Tibial nerve (tissue), 4 donors: ENCODE measurements around the gene PIP5K1C. TPM values are rescaled to one million over a fixed set of nuclear protein-coding genes. Genes with fewer than 3 reads are reported as not detected.

Experiments used
- DNase-seq, 2 donors: peaks; one replicate each; pipeline ENCODE4 v3.0.0-alpha.2; 2019; ENCODE audit warnings: low spot score in 2 of 2
- H3K27ac ChIP-seq, 4 donors: fragments of 200-600 bp; sonication (generic) in 3 of 4; one replicate each; pipeline ENCODE4 v1.5.1; 2017 to 2019; ENCODE audit warnings: mild to moderate bottlenecking in 1 of 4
- H3K27me3 ChIP-seq, 2 donors: fragments of 200-600 bp; sonication (generic) in 1 of 2; one replicate each; pipeline versions ENCODE4 v1.5.1 to v1.6.0; 2017 to 2019
- H3K36me3 ChIP-seq, 3 donors: fragments of 200-600 bp; sonication (generic); one replicate each; pipeline ENCODE4 v1.5.1; 2018 to 2019
- H3K4me1 ChIP-seq, 4 donors: fragments of 200-600 bp; sonication (generic) in 3 of 4; one replicate each; pipeline ENCODE4 v1.5.1; 2017 to 2019
- H3K4me3 ChIP-seq, 4 donors: fragments of 200-600 bp; sonication (generic) in 3 of 4; one replicate each; pipeline ENCODE4 v1.5.1; 2017 to 2019; ENCODE audit warnings: mild to moderate bottlenecking in 1 of 4, moderate library complexity in 1 of 4
- H3K9me3 ChIP-seq, 4 donors: fragments of 200-600 bp; sonication (generic) in 3 of 4; one replicate each; pipeline ENCODE4 v1.5.1; 2017 to 2019
- EP300 ChIP-seq, 2 donors: sonication (generic); formaldehyde crosslinking; IDR thresholded peaks; one replicate each; pipeline ENCODE4 v1.6.1; 2017; ENCODE audit warnings: antibody characterized with exemption in 2 of 2, mild to moderate bottlenecking in 1 of 2
- POLR2A ChIP-seq, 2 donors: fragments of 450-650 bp; IDR thresholded peaks; one replicate each; pipeline ENCODE4 v1.6.1; 2017; ENCODE audit warnings: antibody characterized with exemption in 2 of 2, mild to moderate bottlenecking in 2 of 2, moderate library complexity in 2 of 2
- WGBS, 2 donors: methylation state at CpG; one replicate each; pipeline ENCODE4 v1.1.5; 2018; 5-methylcytosine and 5-hydroxymethylcytosine counted together
- total RNA-seq, 4 donors: library from RNA; depleted of rRNA; stranded (reverse); fragments of >200 nt; gene quantifications; one replicate each; pipeline ENCODE4 v1.1.0, GENCODE V29; 2016
- TF ChIP-seq, protein P1 (sequence below), 5 experiments: fragments of 200-600 bp in 3 of 5; fragments of 450-650 bp in 2 of 5; sonication (generic) in 3 of 5; IDR thresholded peaks; one replicate each; pipeline ENCODE4 v1.5.1; 2016 to 2019; ENCODE audit warnings: antibody characterized with exemption in 5 of 5, mild to moderate bottlenecking in 3 of 5, moderate library complexity in 2 of 5

The PIP5K1C gene
- total RNA-seq, 4 donors from 2014 or later = 23.0 to 37.2 (median 24.9) TPM

DNA sequence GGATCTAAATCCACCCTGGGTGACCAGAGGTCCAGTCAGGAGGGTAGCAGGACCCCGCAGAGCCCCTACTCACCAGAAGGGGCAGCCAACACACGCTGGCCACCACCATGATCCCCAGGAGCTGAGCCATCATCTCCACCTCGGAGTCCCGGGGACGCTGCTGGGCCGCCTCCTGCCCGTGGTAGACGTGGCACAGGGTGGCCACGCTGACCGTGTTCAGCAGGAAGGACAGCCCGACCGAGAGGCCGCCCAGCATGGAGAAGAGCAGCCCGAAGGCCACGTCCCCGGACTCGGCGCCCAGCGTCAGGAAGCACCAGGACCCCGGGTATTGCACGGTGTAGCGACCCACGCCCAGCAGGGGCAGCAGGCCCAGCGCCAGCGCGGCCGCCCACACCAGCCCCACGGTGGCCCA is 100.5 kb downstream of the PIP5K1C start:
- 60 to 92% methylated on average over 1 to 24 of the region's 28 CpGs for WGBS, 2 donors
- peaks cover 0 to 34% (median 0%) of the 10 kb centered on the region in 3 donors for H3K36me3 ChIP-seq
- TF ChIP-seq, protein P1, sequence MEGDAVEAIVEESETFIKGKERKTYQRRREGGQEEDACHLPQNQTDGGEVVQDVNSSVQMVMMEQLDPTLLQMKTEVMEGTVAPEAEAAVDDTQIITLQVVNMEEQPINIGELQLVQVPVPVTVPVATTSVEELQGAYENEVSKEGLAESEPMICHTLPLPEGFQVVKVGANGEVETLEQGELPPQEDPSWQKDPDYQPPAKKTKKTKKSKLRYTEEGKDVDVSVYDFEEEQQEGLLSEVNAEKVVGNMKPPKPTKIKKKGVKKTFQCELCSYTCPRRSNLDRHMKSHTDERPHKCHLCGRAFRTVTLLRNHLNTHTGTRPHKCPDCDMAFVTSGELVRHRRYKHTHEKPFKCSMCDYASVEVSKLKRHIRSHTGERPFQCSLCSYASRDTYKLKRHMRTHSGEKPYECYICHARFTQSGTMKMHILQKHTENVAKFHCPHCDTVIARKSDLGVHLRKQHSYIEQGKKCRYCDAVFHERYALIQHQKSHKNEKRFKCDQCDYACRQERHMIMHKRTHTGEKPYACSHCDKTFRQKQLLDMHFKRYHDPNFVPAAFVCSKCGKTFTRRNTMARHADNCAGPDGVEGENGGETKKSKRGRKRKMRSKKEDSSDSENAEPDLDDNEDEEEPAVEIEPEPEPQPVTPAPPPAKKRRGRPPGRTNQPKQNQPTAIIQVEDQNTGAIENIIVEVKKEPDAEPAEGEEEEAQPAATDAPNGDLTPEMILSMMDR (IDR thresholded peaks at IDR 0.05) = no peak
- TF ChIP-seq EP300 (IDR thresholded peaks at IDR 0.05) (no peak), POLR2A (IDR thresholded peaks at IDR 0.05) (no peak)
- peaks cover 0 to 6% of the 10 kb centered on the region in 2 donors for H3K27me3 ChIP-seq
- no peak overlapping the region for H3K27ac ChIP-seq
- no peak overlapping the region for H3K4me3 ChIP-seq
- DNase-seq = no peak
- H3K9me3 ChIP-seq = no peaks in the 10 kb centered on the region
- H3K4me1 ChIP-seq = peaks cover 0 to 21% (median 9%) of the 10 kb centered on the region in 4 donors

DNA sequence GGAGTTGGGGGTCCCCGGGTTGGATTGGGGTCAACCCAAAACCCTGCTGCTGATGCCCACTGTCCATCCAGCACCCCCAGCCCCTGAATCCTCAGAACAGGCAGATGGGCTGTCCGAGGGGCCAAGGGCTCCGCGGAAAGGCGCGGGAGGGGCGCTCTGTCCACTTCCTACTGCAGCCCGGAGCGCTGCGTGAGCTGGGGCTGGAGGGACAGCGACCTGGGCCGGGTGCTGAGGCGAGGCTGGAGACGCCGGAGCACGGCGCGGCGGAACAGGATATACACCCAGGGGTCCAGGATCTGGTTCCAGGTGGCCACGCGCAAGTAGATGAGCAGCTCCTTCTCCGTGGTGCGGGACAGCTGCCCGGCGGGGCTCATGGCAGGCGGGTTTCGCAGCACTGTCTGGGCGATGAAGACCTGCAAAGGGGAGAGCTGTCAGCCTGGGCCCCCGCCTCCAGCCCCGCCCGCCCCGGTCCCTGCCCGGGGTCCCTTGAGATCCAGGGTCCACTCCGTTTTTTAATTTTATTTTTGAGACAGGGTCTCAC is 104.7 kb downstream of the PIP5K1C start:
- no peak overlapping the region for H3K27ac ChIP-seq
- H3K4me1 ChIP-seq = no peaks in the 10 kb centered on the region
- DNase-seq = no peak
- no peaks in the 10 kb centered on the region for H3K27me3 ChIP-seq
- 71 to 82% methylated on average over 19 to 24 of the region's 34 CpGs for WGBS, 2 donors
- peaks cover 0 to 43% (median 0%) of the 10 kb centered on the region in 3 donors for H3K36me3 ChIP-seq
- no peak overlapping the region for H3K4me3 ChIP-seq
- TF ChIP-seq EP300 (IDR thresholded peaks at IDR 0.05) (no peak), POLR2A (IDR thresholded peaks at IDR 0.05) (no peak)
- TF ChIP-seq, protein P1 (IDR thresholded peaks at IDR 0.05) = no peak
- H3K9me3 ChIP-seq = no peaks in the 10 kb centered on the region

DNA sequence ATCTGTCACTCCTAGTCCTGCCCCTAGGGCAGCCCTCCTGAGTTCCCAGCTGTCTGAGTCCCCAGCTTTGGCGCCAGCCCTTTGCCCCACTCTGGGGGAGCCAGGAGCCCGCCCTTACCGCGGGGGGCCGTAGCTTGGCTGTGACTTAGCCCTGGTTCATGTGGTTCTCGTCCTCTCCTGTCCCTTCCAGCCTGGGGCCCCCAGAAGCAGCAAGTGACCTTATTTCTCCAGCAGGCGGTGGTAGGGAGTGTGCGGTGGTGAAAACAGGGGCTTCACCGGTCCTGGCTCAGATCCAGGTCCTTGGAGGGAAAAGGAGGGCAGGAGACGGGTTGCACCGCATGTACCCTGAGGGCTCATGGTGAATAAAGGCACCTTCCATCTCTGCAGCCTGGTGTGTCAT is 107.1 kb downstream of the PIP5K1C start:
- H3K36me3 ChIP-seq = peaks cover 0 to 27% (median 0%) of the 10 kb centered on the region in 3 donors
- no peaks in the 10 kb centered on the region for H3K27me3 ChIP-seq
- H3K4me3 ChIP-seq = no peak overlapping the region
- WGBS, 2 donors = 46 to 47% methylated on average over 11 of the region's 11 CpGs
- TF ChIP-seq EP300 (IDR thresholded peaks at IDR 0.05) = no peak
- TF ChIP-seq POLR2A (IDR thresholded peaks at IDR 0.05) = no peak
- TF ChIP-seq, protein P1 (IDR thresholded peaks at IDR 0.05) = no peak
- H3K9me3 ChIP-seq = no peaks in the 10 kb centered on the region
- H3K4me1 ChIP-seq = no peaks in the 10 kb centered on the region
- no peak for DNase-seq
- no peak overlapping the region for H3K27ac ChIP-seq

DNA sequence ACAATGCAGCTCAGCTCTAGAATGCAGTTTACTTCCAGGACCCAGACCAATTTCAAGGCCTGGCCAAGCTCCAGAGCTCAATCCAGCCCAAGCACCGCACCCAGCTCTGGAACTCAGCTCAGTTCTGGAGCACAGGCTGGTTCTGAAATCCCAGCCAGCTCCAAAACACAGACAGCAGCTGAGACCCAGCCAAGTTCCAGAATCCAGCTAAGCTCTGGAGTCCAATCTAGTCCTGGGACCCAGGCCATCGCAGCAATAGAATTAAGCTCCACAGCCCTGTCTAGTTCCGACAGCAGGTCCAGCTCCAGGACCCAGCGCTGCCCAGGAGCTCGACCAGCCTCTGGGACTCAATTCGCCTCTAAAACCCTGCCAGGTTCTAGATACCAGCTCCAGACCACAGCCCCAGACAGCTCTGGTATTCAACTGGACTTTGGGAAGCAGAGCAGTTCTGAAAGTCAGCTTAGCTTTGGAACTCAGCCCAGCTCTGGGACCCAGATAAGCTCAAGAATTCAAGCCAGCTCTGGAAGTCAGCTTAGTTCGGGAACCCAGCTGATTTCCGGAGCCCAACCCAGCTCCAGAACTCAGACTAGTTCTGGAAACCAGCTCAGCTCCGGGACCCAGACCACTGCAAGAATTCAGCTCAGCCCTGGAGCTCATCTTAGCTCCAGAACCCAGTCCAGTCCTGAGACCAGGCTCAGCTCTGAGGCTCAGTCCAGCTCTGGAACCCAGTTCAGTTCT is 108.2 kb downstream of the PIP5K1C start:
- peaks cover 0 to 18% (median 0%) of the 10 kb centered on the region in 3 donors for H3K36me3 ChIP-seq
- no peak for DNase-seq
- H3K27ac ChIP-seq = no peak overlapping the region
- TF ChIP-seq EP300 (IDR thresholded peaks at IDR 0.05) = no peak
- no peaks in the 10 kb centered on the region for H3K9me3 ChIP-seq
- WGBS, 2 donors = 84 to 94% methylated on average over 8 to 9 of the region's 9 CpGs
- H3K4me1 ChIP-seq = no peaks in the 10 kb centered on the region
- no peaks in the 10 kb centered on the region for H3K27me3 ChIP-seq
- H3K4me3 ChIP-seq = no peak overlapping the region

DNA sequence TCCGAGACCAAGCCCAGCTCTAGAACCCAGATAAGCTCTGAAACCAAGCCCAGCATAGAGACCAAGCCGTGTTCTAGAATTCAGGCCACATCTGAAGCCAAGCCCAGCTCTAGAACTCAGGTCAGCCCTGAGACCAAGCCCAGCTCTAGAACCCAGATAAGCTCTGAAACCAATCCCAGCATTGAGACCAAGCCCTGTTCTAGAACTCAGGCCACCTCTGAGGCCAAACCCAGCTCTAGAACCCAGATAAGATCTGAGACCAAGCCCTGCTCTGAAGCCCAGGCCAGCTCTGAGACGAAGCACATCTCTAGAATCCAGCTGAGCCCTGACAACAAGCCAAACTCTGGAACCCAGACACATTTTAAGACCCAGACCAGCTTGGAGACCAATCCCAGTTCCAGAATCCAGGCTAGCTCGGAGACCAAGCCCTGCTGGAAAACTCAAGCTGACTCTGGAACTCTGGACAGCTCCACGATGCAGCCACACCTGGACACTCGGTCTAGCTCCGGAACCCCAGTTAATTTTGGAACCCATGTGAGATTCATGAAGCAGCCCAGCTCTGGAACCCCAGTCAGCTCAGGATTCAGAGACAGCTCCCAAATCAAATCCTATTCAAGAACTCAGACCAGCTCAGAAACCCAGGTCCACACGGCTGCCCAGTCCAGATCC is 109.1 kb downstream of the PIP5K1C start:
- peaks cover 0 to 5% of the 10 kb centered on the region in 2 donors for H3K27me3 ChIP-seq
- peaks cover 0 to 18% (median 0%) of the 10 kb centered on the region in 3 donors for H3K36me3 ChIP-seq
- no peak overlapping the region for H3K4me3 ChIP-seq
- TF ChIP-seq, protein P1 (IDR thresholded peaks at IDR 0.05) = no peak
- TF ChIP-seq POLR2A (IDR thresholded peaks at IDR 0.05) (no peak), EP300 (IDR thresholded peaks at IDR 0.05) (no peak)
- DNase-seq = no peak
- H3K27ac ChIP-seq = no peak overlapping the region
- 87 to 97% methylated on average over 7 to 8 of the region's 8 CpGs for WGBS, 2 donors
- H3K9me3 ChIP-seq = no peaks in the 10 kb centered on the region
- peaks cover 0 to 4% (median 0%) of the 10 kb centered on the region in 4 donors for H3K4me1 ChIP-seq
